ENCODE results near the gene ZNF718.
"Not testable (repeated sequence)": the region's sequence is repeated elsewhere in the genome, so short reads cannot be mapped to it uniquely, and the experiment has no call there.

The ZNF718 gene

GRCh38 chr4:161496-162284 is 37.4 kb downstream of the ZNF718 start:
- DNase-seq (ENCODE audit: low read depth, low spot score) = no peak

- DNase-seq (ENCODE audit: low read depth, low spot score) = not testable (repeated sequence)
These were observed 45.3 kb downstream of the ZNF718 start for GRCh38 chr4:169640-170039.

GRCh38 chr4:171318-171717 is 47.0 kb downstream of the ZNF718 start:
- not testable (repeated sequence) for DNase-seq (ENCODE audit: low read depth, low spot score)

- peak; percentile 25 for DNase-seq (ENCODE audit: low read depth, low spot score)
These were observed 49.5 kb downstream of the ZNF718 start for GRCh38 chr4:173666-174314.

- DNase-seq (ENCODE audit: low read depth, low spot score) = no peak
These were observed 51.7 kb downstream of the ZNF718 start for GRCh38 chr4:175986-176385.

- DNase-seq (ENCODE audit: low read depth, low spot score) = no peak
These were observed 52.7 kb downstream of the ZNF718 start for GRCh38 chr4:176995-177394.

GRCh38 chr4:182225-182624 is 57.9 kb downstream of the ZNF718 start:
- DNase-seq (ENCODE audit: low read depth, low spot score) = not testable (repeated sequence)

- no peak for DNase-seq (ENCODE audit: low read depth, low spot score)
These were observed 63.8 kb downstream of the ZNF718 start for GRCh38 chr4:188091-188490.

GRCh38 chr4:195159-195558 is 70.9 kb downstream of the ZNF718 start:
- not testable (repeated sequence) for DNase-seq (ENCODE audit: low read depth, low spot score)

GRCh38 chr4:200936-201335 is 76.6 kb downstream of the ZNF718 start:
- no peak for DNase-seq (ENCODE audit: low read depth, low spot score)

GRCh38 chr4:202822-203221 is 78.5 kb downstream of the ZNF718 start:
- DNase-seq (ENCODE audit: low read depth, low spot score) = not testable (repeated sequence)

GRCh38 chr4:205097-205756 is 80.9 kb downstream of the ZNF718 start:
- no peak for DNase-seq (ENCODE audit: low read depth, low spot score)

GRCh38 chr4:206054-206453 is 81.8 kb downstream of the ZNF718 start:
- DNase-seq (ENCODE audit: low read depth, low spot score) = no peak

- peak; percentile 4 for DNase-seq (ENCODE audit: low read depth, low spot score)
These were observed 84.3 kb downstream of the ZNF718 start for GRCh38 chr4:208416-209096.

GRCh38 chr4:211033-211511 is 86.8 kb downstream of the ZNF718 start:
- DNase-seq (ENCODE audit: low read depth, low spot score) = no peak

GRCh38 chr4:212438-213188 is 88.3 kb downstream of the ZNF718 start:
- DNase-seq (ENCODE audit: low read depth, low spot score) = peak; percentile 93

- peak; percentile 44 for DNase-seq (ENCODE audit: low read depth, low spot score)
These were observed 88.9 kb downstream of the ZNF718 start for GRCh38 chr4:213189-213535.

Data from ELF-1 (cell line).